HG03025 (cell line): ENCODE data around the gene CNGB1.
"Not testable (repeated sequence)": the region's sequence is repeated elsewhere in the genome, so short reads cannot be mapped to it uniquely, and the experiment has no call there.

Source experiments
- ATAC-seq: cut with Tn5 transposase; IDR thresholded peaks from one replicate; pipeline ENCODE4 v1.9.1; 2021; ENCODE audit warnings: mild to moderate bottlenecking, moderate library complexity; ENCODE audit not compliant: unreplicated experiment, low FRiP score

CNGB1 gene

DNA sequence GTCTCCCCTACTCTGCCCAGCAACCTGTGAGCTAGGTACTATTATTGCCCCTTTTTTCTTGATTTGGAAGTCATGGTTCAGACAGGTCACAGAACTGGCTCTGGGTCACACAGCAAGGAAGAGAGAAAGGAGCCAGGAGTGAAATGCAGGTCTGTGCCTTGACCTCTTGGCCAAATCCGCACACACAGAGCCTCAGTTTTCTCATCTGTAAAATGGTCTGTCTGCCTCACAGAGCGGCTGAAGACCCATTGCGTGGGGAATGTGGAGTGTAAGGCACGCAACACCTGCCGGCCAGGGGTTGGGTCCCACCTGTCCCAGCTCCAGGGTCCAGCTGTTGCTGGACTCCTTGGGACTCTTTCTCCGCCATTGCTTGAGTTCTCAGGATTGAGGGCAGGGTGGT lies 32.4 kb downstream of the CNGB1 start:
- no peak for ATAC-seq

DNA sequence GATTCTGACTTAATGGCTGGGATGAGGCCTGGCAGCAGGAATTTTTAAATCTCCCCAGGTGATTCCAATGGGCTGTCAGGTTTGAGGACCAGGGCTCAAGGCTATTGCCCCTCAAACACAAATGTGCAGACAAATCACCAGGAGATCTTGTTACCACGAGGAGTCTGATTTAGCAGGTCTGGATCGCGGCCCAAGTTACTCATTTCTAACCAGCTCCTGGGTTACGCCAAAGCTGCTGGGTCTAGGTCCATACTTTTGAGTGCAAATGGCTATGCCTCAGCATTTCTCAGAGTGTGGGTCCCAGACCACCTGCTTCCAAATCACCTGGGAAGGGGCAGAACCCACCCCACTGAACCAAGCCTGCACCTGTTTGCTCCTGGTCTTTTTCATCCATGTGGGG lies 33.1 kb downstream of the CNGB1 start:
- no peak for ATAC-seq

DNA sequence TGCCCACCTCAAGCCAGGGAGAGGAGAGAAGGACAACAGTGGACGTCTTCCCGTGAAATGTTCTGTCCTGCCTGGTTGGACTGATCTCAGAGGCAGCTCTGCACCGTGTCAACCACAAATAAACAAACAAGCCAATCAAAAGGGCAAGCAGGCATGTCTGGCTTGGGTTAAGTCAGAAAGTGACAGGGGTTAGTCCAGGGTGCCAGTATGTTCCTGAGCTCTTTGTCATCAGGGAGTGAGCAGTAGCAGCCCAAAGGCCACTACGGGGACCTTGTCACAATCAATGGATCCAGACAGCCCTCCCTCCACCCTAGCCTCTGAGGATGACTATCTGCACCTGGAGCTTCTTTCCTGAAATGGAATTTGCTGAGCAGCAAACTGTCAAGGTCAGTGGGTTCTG lies 35.0 kb downstream of the CNGB1 start:
- no peak for ATAC-seq

DNA sequence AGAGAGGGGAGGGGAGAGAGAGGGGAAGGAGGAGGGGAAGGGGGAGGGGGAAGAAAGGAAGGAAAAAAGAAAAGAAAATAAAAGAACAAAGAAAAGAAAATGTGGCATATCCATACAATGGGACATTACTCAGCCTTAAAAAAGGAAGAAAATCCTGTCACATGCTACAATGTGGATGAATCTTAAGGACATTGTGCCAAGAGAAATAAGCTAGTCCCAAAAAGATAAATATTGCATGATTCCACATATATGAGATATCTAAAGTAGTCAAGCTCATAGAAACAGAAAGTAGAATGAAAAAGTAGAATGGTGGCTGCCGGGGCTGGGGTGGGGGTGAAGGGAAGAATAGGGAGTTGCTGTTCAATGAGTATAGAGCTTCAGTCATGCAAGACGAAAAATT lies 40.4 kb downstream of the CNGB1 start:
- no peak for ATAC-seq

DNA sequence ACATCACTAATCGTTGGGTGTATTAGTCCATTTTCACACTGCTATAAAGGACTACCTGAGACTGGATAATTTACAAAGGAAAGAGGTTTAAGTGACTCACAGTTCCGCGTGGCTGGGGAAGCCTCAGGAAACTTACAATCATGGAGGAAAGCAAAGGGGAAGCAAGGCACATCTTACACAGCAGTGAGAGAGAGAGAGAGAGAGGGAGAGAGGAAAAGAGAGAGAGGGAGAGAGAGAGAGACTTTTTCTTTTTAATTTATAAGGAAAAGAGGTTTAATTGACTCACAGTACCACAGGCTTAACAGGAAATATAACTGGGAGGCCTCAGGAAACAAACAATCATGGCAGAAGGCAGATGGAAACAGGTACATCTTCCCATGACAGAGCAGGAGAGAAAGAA lies 41.7 kb downstream of the CNGB1 start:
- no peak for ATAC-seq

DNA sequence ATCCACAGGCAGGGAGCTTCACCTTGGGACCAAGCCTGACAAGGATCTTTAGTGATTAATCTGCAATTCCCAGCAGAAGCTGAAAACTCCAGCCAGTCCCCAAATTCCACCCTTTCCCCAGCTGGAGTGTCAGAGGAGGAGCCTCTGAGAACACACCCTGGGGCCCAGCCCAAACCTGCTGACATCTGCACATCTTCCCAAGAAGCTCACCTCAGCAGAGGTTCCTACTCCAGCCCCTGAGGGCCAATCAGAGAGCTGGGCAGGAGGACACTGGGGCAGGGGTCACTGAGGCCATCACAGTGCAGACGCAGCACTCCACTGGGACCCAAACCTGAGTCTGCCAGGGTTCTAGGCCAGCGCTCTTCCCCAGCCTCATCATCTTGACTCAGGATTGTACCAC lies 44.9 kb downstream of the CNGB1 start:
- ATAC-seq, result no peak

DNA sequence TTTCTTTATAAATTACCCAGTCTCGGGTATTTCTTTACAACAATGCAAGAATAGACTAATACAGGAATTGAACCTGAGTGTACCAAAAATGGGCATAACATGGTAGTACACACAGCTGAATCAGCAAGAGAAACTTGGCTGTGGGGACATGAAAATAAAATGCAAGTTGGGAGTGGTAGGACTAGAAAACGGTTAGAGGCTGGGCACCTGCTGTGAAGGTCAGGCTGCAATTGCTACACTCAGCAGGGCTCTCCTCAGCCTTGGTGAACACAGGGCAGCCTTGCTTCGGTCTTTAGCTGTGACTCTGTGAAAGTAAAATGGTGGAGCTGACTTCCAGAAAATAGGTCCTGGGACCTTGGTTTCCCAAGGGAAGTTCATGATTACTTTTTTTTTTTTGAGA lies 45.6 kb downstream of the CNGB1 start:
- ATAC-seq, result no peak

DNA sequence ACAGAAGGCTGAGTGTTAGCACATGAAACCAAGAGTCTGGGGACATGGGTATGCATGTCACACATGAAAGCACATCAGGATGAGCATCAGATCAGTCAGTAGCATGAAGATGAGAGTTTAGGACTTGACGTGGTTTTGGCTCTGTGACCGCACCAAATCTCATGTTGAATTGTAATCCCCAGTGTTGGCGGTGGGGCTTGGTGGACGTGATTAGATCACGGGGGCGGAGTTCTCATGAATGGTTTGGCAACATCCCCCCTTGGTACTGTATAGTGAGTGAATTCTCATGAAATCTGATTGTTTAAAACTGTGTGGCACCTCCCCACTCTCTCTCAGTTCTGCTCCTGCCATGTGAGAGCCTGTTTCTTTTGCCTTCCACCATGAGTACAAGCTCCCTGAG lies 46.4 kb downstream of the CNGB1 start:
- no peak for ATAC-seq

DNA sequence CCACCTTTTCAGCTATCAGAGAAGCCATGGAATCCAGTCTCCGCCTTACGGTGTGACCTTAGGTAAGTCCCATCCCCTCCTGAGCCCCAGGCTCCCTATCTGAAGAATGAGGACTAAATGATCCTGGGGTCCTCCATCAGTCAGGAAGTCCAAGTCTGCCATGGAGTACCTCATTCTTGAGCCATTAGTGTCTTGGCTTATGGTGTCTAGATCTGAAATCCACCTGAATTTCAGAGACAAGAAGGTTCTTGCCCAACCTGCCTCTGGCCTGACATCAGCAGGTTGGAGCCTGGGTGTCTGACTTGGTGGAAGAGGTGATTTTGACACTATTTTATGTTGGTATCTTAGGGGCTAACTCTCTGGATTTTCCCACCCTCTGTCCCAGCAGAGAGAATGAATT lies 47.1 kb downstream of the CNGB1 start:
- ATAC-seq, result no peak

DNA sequence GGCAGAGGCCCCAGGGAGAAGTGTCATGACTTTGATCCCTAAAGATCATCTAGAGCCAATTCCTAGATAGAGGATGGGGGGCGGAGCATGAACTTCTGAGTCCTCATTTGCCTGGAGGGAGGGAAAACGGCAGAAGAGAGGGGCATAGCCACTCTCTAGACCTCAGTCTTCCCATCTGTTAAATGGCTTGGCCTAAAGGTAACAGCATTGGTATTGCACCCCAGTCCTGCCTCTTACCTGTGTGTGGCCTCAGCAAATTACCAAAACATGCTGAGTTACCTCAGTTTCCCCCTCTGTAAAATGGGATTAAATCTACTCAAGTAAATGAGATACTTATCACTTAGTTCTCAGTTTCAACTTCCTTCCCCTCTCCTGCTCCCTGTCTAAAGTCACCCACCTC lies 47.5 kb downstream of the CNGB1 start:
- no peak for ATAC-seq

DNA sequence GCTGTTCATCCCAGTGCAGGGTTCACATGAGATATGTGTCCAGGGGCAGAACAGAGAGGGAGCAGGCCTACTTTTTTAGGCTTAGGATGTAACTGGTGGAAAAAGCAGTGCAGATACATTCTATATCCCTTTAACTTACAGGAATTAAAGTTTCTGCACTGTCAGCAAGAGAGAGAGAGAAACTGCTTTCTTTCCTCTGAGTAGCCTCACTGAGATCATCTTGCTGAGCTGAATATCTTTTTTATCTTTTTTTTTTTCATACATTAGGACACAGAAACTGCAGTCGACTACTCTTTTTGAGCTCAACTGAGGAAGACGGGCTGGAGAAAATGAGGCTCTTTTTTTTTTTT lies 50.1 kb downstream of the CNGB1 start:
- ATAC-seq, result no peak

DNA sequence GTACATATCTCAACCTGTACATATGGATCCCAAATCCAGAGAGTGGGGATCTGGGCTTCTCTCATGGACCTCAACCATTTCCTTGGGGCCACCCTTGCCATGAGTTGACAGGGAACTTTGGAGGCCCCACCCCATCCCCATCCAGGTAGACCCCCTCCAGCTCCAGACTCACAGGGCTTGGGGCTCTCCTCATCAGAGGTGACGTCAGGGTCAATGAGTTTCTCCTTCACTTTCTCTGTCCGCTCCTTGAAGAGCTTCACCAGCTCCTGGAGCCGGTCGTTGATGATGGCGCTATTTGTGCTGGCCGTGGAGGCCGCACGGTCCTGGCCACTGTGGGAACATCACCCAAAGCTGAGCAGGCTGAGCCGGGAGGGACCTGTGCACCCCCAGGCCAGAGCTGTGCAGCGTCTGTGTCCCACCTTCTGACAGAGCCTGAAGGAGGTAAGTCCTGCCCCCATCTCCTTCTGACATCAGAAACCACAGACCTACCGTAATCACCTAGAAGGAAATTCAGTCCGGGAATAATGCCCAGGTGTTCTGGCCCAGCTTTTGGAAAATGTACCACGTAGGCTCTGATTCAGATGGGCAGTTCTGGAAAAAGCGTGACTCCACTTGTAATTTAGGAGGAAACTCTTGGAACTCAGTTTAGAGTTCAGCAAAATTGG lies 50.6 kb downstream of the CNGB1 start:
- no peak for ATAC-seq

DNA sequence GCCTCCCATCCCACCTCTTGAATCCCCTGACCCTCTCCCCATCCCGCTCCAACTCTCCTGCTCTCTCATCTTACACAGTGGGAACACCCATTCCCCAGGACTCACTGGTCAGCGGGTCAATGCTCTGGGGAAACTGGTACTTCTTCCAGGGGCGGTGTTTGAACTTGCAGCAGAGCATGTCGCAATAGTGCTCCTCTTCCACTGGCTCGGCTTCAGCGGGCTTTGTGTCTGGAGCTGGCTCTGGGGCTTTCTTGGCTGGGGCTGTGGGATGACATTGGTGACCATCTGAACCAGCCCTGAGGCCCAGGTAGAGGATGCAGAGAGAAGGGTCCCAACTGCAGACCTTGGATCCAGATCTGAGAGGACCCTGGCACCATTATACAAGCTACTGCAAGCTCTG lies 51.9 kb downstream of the CNGB1 start:
- no peak for ATAC-seq

DNA sequence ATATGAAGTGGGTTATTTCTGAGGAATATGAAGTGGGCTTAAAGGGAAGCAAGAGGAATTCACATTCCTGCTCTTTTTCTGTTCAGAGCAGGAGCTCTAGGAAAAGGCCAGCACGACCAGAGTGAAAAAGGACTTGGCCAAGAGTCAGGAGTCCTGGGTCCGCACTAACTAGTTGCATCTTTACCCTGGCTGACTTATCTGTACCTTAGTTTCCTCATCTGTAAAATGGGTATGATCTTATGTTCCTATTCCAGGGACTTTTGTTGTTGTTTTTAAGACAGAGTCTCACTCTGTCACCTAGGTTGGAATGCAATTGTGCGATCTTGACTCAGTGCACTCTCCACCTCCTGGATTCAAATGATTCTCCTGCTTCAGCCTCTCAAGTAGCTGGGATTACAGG lies 52.5 kb downstream of the CNGB1 start:
- no peak for ATAC-seq

DNA sequence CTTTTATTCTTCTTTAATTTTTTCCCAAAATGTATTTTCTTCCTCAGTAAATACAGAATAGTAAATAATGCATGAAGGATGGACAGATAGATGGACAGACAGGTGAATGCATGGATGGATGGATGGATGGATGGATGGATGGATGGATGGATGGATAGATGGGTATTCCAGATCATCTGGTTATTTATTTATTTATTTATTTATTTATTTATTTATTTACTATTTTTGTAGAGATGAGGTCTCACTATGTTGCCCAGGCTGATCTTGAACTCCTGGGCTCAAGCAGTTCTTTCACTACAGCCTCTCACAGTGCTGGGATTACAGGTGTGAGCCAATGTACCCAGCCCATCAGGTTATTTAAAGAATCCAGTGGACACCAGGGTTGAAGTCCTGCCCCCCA lies 53.0 kb downstream of the CNGB1 start:
- ATAC-seq, result not testable (repeated sequence)

DNA sequence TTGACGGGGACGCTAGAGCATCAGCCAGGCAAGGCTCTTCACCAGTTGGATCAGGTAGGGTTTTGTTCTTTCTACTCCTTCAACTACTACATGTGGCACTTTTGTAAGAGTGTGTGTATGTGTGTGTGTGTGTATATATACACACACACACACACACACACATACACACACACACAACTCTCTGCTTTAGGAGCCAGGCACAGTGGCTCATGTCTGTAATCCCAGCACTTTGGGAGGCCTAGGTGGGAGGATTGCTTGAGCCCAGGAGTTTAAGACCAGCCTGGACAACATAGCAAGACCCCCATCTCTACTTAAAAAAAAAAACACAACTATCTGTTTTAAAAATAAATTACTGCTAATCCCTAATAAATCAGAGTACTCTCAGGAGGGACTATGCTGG lies 53.4 kb downstream of the CNGB1 start:
- ATAC-seq, result not testable (repeated sequence)

DNA sequence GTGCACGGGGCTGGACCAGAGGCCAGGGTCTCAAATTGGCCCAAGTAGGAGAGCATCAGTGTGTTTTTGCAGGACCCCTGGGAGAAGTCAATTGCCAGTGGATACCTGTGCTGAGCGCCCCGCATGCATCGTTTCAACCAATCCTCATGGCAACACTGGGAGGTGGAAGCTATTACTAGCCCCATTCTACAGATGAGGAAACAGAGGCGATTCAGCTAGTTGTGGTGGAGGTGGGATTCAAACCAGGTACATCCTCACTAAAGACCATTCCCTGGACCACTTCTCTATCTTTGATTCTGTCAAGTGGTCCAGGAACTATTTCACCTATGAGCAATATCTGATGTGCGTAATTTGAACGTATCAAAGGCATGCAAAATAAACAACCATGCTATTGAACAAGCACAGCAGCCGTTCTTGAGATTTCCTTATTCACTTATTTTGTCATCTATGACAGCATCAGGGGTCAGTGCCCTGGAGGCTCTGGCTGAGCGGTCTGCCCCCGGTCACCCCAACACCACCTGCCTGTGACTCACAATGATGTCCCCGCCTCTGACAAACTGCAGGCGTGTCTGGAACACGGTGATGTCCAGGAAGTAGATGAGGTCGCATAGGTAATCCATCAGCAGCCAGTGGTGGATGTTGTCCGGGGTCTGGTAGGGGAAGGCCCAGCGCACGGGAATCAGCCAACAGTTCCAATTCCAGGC lies 54.0 kb downstream of the CNGB1 start:
- no peak for ATAC-seq

DNA sequence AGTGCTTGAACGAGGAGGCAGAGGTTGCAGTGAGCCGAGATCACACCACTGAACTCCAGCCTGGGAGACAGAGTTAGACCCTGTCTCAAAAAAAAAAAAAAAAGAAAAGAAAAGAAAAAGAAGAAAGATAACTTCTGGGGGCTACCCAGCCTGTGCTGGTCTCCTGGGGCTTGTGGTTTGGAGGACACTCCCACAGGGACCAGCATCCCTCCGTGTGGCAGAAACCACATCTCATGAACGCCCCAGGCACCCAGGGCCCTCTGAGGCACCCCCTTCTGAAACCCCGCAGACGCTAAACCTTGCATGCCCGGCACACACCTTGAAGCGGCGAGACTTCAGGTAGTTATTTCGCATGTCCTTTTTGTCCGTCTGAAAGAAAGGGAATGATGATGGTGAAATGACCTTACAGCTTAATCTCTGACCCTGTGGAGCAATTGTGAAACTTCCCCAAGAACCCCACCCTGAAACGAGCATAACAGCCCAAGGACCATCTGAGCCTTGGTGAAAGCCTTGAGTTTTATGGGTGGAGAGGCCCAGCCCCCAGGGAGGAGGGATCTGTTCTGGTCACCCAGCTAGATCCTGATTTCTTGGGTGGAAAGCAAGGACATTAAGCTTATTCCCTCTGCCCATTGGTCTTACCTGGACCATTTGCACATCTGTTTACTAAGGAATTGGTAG lies 55.0 kb downstream of the CNGB1 start:
- no peak for ATAC-seq

DNA sequence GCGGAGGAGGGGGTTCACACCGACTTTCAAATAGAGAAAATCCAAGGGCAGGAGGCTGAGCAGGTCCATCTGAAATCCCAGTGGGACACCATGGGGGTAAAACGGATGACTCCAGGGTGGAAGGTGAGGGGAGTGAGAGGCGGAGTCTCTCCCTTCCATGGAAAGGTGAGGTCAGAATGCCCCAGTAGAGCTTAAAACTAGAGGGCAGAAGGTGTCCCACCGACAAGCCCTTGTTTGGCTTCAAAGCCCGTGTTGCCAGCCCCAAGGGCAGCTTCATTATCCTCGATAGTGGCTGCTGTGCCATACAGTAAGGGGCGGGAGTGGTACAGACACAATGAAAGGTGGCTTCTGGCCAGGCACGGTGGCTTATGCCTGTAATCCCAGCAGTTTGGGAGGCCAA lies 55.7 kb downstream of the CNGB1 start:
- ATAC-seq, result no peak

DNA sequence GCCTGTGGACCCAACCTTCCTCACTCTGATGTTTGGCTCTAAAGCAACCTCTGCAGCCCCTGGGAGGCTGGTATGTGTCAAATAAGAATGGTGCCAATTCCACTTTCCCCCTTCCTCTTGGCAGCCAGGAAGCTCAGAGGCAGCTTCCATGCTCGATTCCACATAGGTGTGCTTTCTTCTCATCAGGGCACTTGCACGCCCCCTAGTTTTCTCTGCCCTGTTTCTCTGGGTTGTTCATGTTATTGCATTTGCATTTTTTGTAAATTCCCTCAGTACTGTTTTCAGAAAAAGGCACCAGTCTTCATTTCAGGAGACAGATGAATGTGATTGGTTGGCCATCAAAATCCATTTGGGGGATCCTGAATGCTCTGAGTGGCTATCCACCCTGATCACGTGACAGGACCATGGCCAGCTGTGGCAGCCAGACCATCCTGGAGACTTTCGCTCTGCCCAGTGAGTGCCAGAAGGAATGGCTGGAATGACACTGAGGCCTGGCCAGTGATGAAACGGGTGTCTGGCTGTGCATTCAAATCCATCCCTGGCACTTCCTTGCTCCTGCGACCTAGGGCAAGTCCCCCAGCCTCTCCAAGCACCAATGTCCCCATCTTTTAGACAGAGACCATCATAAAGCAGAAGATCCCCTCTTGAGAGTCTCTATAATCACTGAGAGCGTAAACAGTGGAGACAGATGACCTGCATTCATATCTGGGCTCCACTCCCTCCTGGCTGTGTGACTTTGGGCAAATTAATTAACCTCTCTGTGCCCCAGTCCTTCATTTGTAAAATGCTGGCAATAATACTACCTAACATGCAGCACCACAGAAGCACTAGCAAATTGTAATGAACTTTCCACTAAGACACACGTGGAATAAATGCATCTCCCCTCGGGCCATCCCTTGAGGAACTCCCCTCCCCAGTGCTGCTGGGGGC lies 56.4 kb downstream of the CNGB1 start:
- ATAC-seq, result no peak
